ENCODE data around the gene ZNF333.

ZNF333 gene

GRCh38 chr19:14704450-14704849 lies 14.6 kb downstream of the ZNF333 start:
- H3K23ac ChIP-seq (ENCODE audit: low read depth, low read length, poor library complexity) = no peak overlapping the region
- no peak overlapping the region for H2AK5ac ChIP-seq (ENCODE audit: low read depth, low read length)
- no peaks in the 10 kb centered on the region for H3K79me1 ChIP-seq (ENCODE audit: low read depth, low read length)
- H2AFZ ChIP-seq (ENCODE audit: low read length) = no peak overlapping the region
- H4K91ac ChIP-seq (ENCODE audit: low read depth, low read length, poor library complexity) = no peak overlapping the region
- peaks cover 14 to 26% of the 10 kb centered on the region in 2 donors for H3K9me3 ChIP-seq (replicated peaks in 1 of 2; ENCODE audit: control insufficient read depth in 2 of 2, insufficient read depth in 1 of 2, low read depth in 1 of 2, low read length in 2 of 2)
- no peak overlapping the region for H3K14ac ChIP-seq (ENCODE audit: low read length)
- no peak overlapping the region for H3K9ac ChIP-seq (ENCODE audit: low read depth, low read length, poor library complexity)
- no peak overlapping the region for H2BK120ac ChIP-seq (ENCODE audit: low read depth, low read length)
- no peak overlapping the region for H2BK12ac ChIP-seq (ENCODE audit: low read length)
- no peaks in the 10 kb centered on the region for H3K27me3 ChIP-seq (ENCODE audit: control insufficient read depth in 3 of 3, insufficient read depth in 3 of 3, low read depth in 1 of 3, low read length in 3 of 3)
- H3K4ac ChIP-seq (ENCODE audit: low read length) = no peak overlapping the region
- no CpG with 5 or more reads among the region's 6 CpGs for WGBS, 2 donors (ENCODE audit: extremely low coverage in 2 of 2, insufficient read length in 2 of 2, insufficient replicate concordance in 1 of 2)
- no peaks in the 10 kb centered on the region for H3K4me1 ChIP-seq (ENCODE audit: control insufficient read depth in 2 of 2, insufficient read depth in 1 of 2, low read depth in 1 of 2, low read length in 2 of 2)
- peaks cover 49 to 94% of the 10 kb centered on the region in 2 donors for H3K36me3 ChIP-seq (replicated peaks in 1 of 2; ENCODE audit: control insufficient read depth in 2 of 2, insufficient read depth in 2 of 2, low read length in 2 of 2)
- H2BK15ac ChIP-seq (ENCODE audit: low read length) = no peak overlapping the region
- no peak overlapping the region for H3K27ac ChIP-seq (replicated peaks; ENCODE audit: low read length)
- no peak overlapping the region for H3K4me2 ChIP-seq (ENCODE audit: insufficient read depth, low read length, poor library complexity, severe bottlenecking)
- H4K8ac ChIP-seq (ENCODE audit: low read depth, low read length) = no peak overlapping the region
- H3K18ac ChIP-seq (ENCODE audit: low read length) = no peak overlapping the region
- no peak overlapping the region for H2BK5ac ChIP-seq (ENCODE audit: low read length)
- H3K4me3 ChIP-seq (ENCODE audit: low read length in 2 of 2) = no peak overlapping the region
- DNase-seq (ENCODE audit: low spot score) = no peak

- Histone ChIP-seq H3K27me3 (ENCODE audit: control insufficient read depth in 3 of 3, insufficient read depth in 3 of 3, low read depth in 1 of 3, low read length in 3 of 3) (no peaks in the 10 kb centered on the region), H2AFZ (ENCODE audit: low read length) (no peak overlapping the region), H3K27ac (replicated peaks; ENCODE audit: low read length) (no peak overlapping the region), H2BK120ac (ENCODE audit: low read depth, low read length) (no peak overlapping the region), H3K36me3 (replicated peaks in 1 of 2; ENCODE audit: control insufficient read depth in 2 of 2, insufficient read depth in 2 of 2, low read length in 2 of 2) (peaks cover 30 to 94% of the 10 kb centered on the region in 2 donors), H4K8ac (ENCODE audit: low read depth, low read length) (no peak overlapping the region), H3K4me2 (ENCODE audit: insufficient read depth, low read length, poor library complexity, severe bottlenecking) (no peak overlapping the region), H2BK15ac (ENCODE audit: low read length) (no peak overlapping the region), H3K4ac (ENCODE audit: low read length) (no peak overlapping the region), H3K18ac (ENCODE audit: low read length) (no peak overlapping the region), H3K4me3 (ENCODE audit: low read length in 2 of 2) (no peak overlapping the region), H3K4me1 (ENCODE audit: control insufficient read depth in 2 of 2, insufficient read depth in 1 of 2, low read depth in 1 of 2, low read length in 2 of 2) (no peaks in the 10 kb centered on the region), H3K9ac (ENCODE audit: low read depth, low read length, poor library complexity) (no peak overlapping the region), H2BK5ac (ENCODE audit: low read length) (no peak overlapping the region), H3K79me1 (ENCODE audit: low read depth, low read length) (no peaks in the 10 kb centered on the region), H3K14ac (ENCODE audit: low read length) (no peak overlapping the region), H3K23ac (ENCODE audit: low read depth, low read length, poor library complexity) (no peak overlapping the region), H4K91ac (ENCODE audit: low read depth, low read length, poor library complexity) (no peak overlapping the region), H2AK5ac (ENCODE audit: low read depth, low read length) (no peak overlapping the region), H3K9me3 (replicated peaks in 1 of 2; ENCODE audit: control insufficient read depth in 2 of 2, insufficient read depth in 1 of 2, low read depth in 1 of 2, low read length in 2 of 2) (peaks cover 51 to 75% of the 10 kb centered on the region in 2 donors), H2BK12ac (ENCODE audit: low read length) (no peak overlapping the region)
- no peak for DNase-seq (ENCODE audit: low spot score)
- no CpG with 5 or more reads among the region's 4 CpGs for WGBS, 2 donors (ENCODE audit: extremely low coverage in 2 of 2, insufficient read length in 2 of 2, insufficient replicate concordance in 1 of 2)
Observed at GRCh38 chr19:14715841-14716240, 26.0 kb downstream of the ZNF333 start.

GRCh38 chr19:14718522-14719116 lies 28.8 kb downstream of the ZNF333 start:
- Histone ChIP-seq H3K18ac (ENCODE audit: low read length) (no peak overlapping the region), H4K91ac (ENCODE audit: low read depth, low read length, poor library complexity) (no peak overlapping the region), H2BK5ac (ENCODE audit: low read length) (no peak overlapping the region), H3K36me3 (replicated peaks in 1 of 2; ENCODE audit: control insufficient read depth in 2 of 2, insufficient read depth in 2 of 2, low read length in 2 of 2) (peaks cover 28 to 84% of the 10 kb centered on the region in 2 donors), H2AFZ (ENCODE audit: low read length) (no peak overlapping the region), H3K9ac (ENCODE audit: low read depth, low read length, poor library complexity) (no peak overlapping the region), H3K27ac (replicated peaks; ENCODE audit: low read length) (no peak overlapping the region), H3K14ac (ENCODE audit: low read length) (no peak overlapping the region), H3K27me3 (ENCODE audit: control insufficient read depth in 3 of 3, insufficient read depth in 3 of 3, low read depth in 1 of 3, low read length in 3 of 3) (no peaks in the 10 kb centered on the region), H3K4me1 (ENCODE audit: control insufficient read depth in 2 of 2, insufficient read depth in 1 of 2, low read depth in 1 of 2, low read length in 2 of 2) (no peaks in the 10 kb centered on the region), H3K79me1 (ENCODE audit: low read depth, low read length) (no peaks in the 10 kb centered on the region), H4K8ac (ENCODE audit: low read depth, low read length) (no peak overlapping the region), H3K23ac (ENCODE audit: low read depth, low read length, poor library complexity) (no peak overlapping the region), H3K4me3 (ENCODE audit: low read length in 2 of 2) (no peak overlapping the region), H3K9me3 (replicated peaks in 1 of 2; ENCODE audit: control insufficient read depth in 2 of 2, insufficient read depth in 1 of 2, low read depth in 1 of 2, low read length in 2 of 2) (peaks cover 47 to 92% of the 10 kb centered on the region in 2 donors), H3K4ac (ENCODE audit: low read length) (no peak overlapping the region), H2BK120ac (ENCODE audit: low read depth, low read length) (no peak overlapping the region), H2AK5ac (ENCODE audit: low read depth, low read length) (no peak overlapping the region), H2BK15ac (ENCODE audit: low read length) (no peak overlapping the region), H3K4me2 (ENCODE audit: insufficient read depth, low read length, poor library complexity, severe bottlenecking) (no peak overlapping the region), H2BK12ac (ENCODE audit: low read length) (no peak overlapping the region)
- no CpG with 5 or more reads among the region's 18 CpGs for WGBS, 2 donors (ENCODE audit: extremely low coverage in 2 of 2, insufficient read length in 2 of 2, insufficient replicate concordance in 1 of 2)
- DNase-seq (ENCODE audit: low spot score) = no peak

GRCh38 chr19:14719162-14719561 lies 29.3 kb downstream of the ZNF333 start:
- no peak overlapping the region for H2BK12ac ChIP-seq (ENCODE audit: low read length)
- H2BK15ac ChIP-seq (ENCODE audit: low read length) = no peak overlapping the region
- H2AK5ac ChIP-seq (ENCODE audit: low read depth, low read length) = no peak overlapping the region
- H3K9me3 ChIP-seq (replicated peaks in 1 of 2; ENCODE audit: control insufficient read depth in 2 of 2, insufficient read depth in 1 of 2, low read depth in 1 of 2, low read length in 2 of 2) = peaks cover 46 to 91% of the 10 kb centered on the region in 2 donors
- no peaks in the 10 kb centered on the region for H3K27me3 ChIP-seq (ENCODE audit: control insufficient read depth in 3 of 3, insufficient read depth in 3 of 3, low read depth in 1 of 3, low read length in 3 of 3)
- H3K4ac ChIP-seq (ENCODE audit: low read length) = no peak overlapping the region
- no peak overlapping the region for H4K91ac ChIP-seq (ENCODE audit: low read depth, low read length, poor library complexity)
- H2BK120ac ChIP-seq (ENCODE audit: low read depth, low read length) = no peak overlapping the region
- no peak overlapping the region for H4K8ac ChIP-seq (ENCODE audit: low read depth, low read length)
- H3K23ac ChIP-seq (ENCODE audit: low read depth, low read length, poor library complexity) = no peak overlapping the region
- no peak overlapping the region for H2AFZ ChIP-seq (ENCODE audit: low read length)
- no peak overlapping the region for H3K4me3 ChIP-seq (ENCODE audit: low read length in 2 of 2)
- H2BK5ac ChIP-seq (ENCODE audit: low read length) = no peak overlapping the region
- no CpG with 5 or more reads among the region's 3 CpGs for WGBS, 2 donors (ENCODE audit: extremely low coverage in 2 of 2, insufficient read length in 2 of 2, insufficient replicate concordance in 1 of 2)
- no peak overlapping the region for H3K9ac ChIP-seq (ENCODE audit: low read depth, low read length, poor library complexity)
- DNase-seq (ENCODE audit: low spot score) = no peak
- H3K4me1 ChIP-seq (ENCODE audit: control insufficient read depth in 2 of 2, insufficient read depth in 1 of 2, low read depth in 1 of 2, low read length in 2 of 2) = no peaks in the 10 kb centered on the region
- H3K36me3 ChIP-seq (replicated peaks in 1 of 2; ENCODE audit: control insufficient read depth in 2 of 2, insufficient read depth in 2 of 2, low read length in 2 of 2) = peaks cover 28 to 79% of the 10 kb centered on the region in 2 donors
- no peaks in the 10 kb centered on the region for H3K79me1 ChIP-seq (ENCODE audit: low read depth, low read length)
- no peak overlapping the region for H3K14ac ChIP-seq (ENCODE audit: low read length)
- no peak overlapping the region for H3K18ac ChIP-seq (ENCODE audit: low read length)
- no peak overlapping the region for H3K27ac ChIP-seq (replicated peaks; ENCODE audit: low read length)
- no peak overlapping the region for H3K4me2 ChIP-seq (ENCODE audit: insufficient read depth, low read length, poor library complexity, severe bottlenecking)
